ENCODE results near the gene TMEM272. TPM values are rescaled to one million over a fixed set of nuclear protein-coding genes. Genes with fewer than 3 reads are reported as not detected.

TMEM272 gene
- total and polyA plus RNA-seq, 7 donors: under 0.01 to 0.28 TPM; not detected in 5

GRCh38 chr13:51764184-51765141, 80.5 kb downstream of the TMEM272 start:
- peak overlapping the region; percentile 57 to 65 (median 61) for H3K27ac ChIP-seq
- H3K36me3 ChIP-seq: peaks cover 0 to 28% (median 0%) of the 10 kb centered on the region in 4 donors
- peaks cover 0 to 18% (median 13%) of the 10 kb centered on the region in 4 donors for H3K4me1 ChIP-seq
- DNase-seq: peak; percentile 95
- H3K9me3 ChIP-seq: no peaks in the 10 kb centered on the region
- no peak overlapping the region for H3K4me3 ChIP-seq
- intact Hi-C loops (cut with DNase I): no loop called here
- WGBS, 2 donors: 17 to 23% methylated on average over 12 of the region's 12 CpGs
- TF ChIP-seq POLR2AphosphoS5 (IDR thresholded peaks at IDR 0.05) (peak; percentile 16 to 61 (median 34)), CTCF (IDR thresholded peaks at IDR 0.05) (no peak), EP300 (IDR thresholded peaks at IDR 0.05) (no peak), POLR2A (IDR thresholded peaks at IDR 0.05) (no peak)
- no peaks in the 10 kb centered on the region for H3K27me3 ChIP-seq

GRCh38 chr13:51763486-51763885, 81.5 kb downstream of the TMEM272 start:
- Histone ChIP-seq H3K36me3 (peaks cover 0 to 37% (median 0%) of the 10 kb centered on the region in 4 donors), H3K27me3 (no peaks in the 10 kb centered on the region), H3K4me1 (peaks cover 0 to 13% (median 12%) of the 10 kb centered on the region in 4 donors), H3K9me3 (no peaks in the 10 kb centered on the region), H3K4me3 (no peak overlapping the region), H3K27ac (peak overlapping the region in 2 of 4 donors; percentile 57 to 64)
- intact Hi-C loops (cut with DNase I): no loop called here
- 91 to 96% methylated on average over 2 of the region's 2 CpGs for WGBS, 2 donors
- no peak for TF ChIP-seq CTCF (IDR thresholded peaks at IDR 0.05)
- TF ChIP-seq EP300 (IDR thresholded peaks at IDR 0.05): no peak
- TF ChIP-seq POLR2A (IDR thresholded peaks at IDR 0.05): no peak
- no peak for DNase-seq

Other genes with a start within 250 kb of the TMEM272 start
- 10 to 100 TPM; 11.4 to 26.9 (median 14.9) TPM for gene DHRS12, start 41.0 kb downstream of the TMEM272 start, total RNA-seq
- 10 to 100 TPM in 2 of 3 donors, 1 to 10 TPM in 1; 7.4 to 23.4 (median 16.2) TPM for gene DHRS12, start 41.0 kb downstream of the TMEM272 start, polyA plus RNA-seq
- gene CCDC70, start 16.8 kb upstream of the TMEM272 start, total RNA-seq: not detected
- gene CCDC70, start 16.8 kb upstream of the TMEM272 start, polyA plus RNA-seq: not detected
- gene ATP7B, start 166.3 kb upstream of the TMEM272 start, total RNA-seq: 1 to 10 TPM; 4.5 to 8.1 (median 5.5) TPM
- 1 to 10 TPM in 2 of 3 donors, under 1 TPM in 1; 0.60 to 5.1 (median 1.2) TPM for gene ATP7B, start 166.3 kb upstream of the TMEM272 start, polyA plus RNA-seq
- 10 to 100 TPM; 11.6 to 20.6 (median 17.4) TPM for gene ALG11, start 167.2 kb upstream of the TMEM272 start, total RNA-seq
- gene ALG11, start 167.2 kb upstream of the TMEM272 start, polyA plus RNA-seq: 1 to 10 TPM; 1.2 to 9.3 (median 2.1) TPM
- gene UTP14C, start 179.5 kb upstream of the TMEM272 start, total RNA-seq: 10 to 100 TPM; 15.0 to 18.2 (median 15.8) TPM
- gene UTP14C, start 179.5 kb upstream of the TMEM272 start, polyA plus RNA-seq: 1 to 10 TPM; 1.8 to 9.7 (median 2.4) TPM